Adipocyte (in vitro differentiated cells): Measurements from ENCODE around the gene CNOT1.
A peak's percentile ranks its signal among the peaks of the same experiment; 100 is the strongest.
"Not testable (repeated sequence)": the region's sequence is repeated elsewhere in the genome, so short reads cannot be mapped to it uniquely, and the experiment has no call there.

Experiments
- DNase-seq: peaks from one replicate; pipeline ENCODE4 v3.0.0-alpha.2; 2015; ENCODE audit warnings: low read depth
- H3K27me3 ChIP-seq: replicated peaks from 2 replicates; pipeline ENCODE4 v1.7.0; 2013; ENCODE audit warnings: mild to moderate bottlenecking, low read length, moderate library complexity; ENCODE audit not compliant: control insufficient read depth, insufficient read depth
- H3K36me3 ChIP-seq: 2 replicates; pipeline ENCODE4 v1.7.0; 2013; ENCODE audit warnings: low read length, mild to moderate bottlenecking, moderate library complexity; ENCODE audit not compliant: control insufficient read depth, insufficient read depth, severe bottlenecking
- H3K4me1 ChIP-seq: 2 replicates; pipeline ENCODE4 v1.7.0; 2013; ENCODE audit warnings: mild to moderate bottlenecking, low read length, moderate library complexity; ENCODE audit not compliant: control insufficient read depth, insufficient read depth
- H3K4me3 ChIP-seq: 2 replicates; pipeline ENCODE4 v1.7.0; 2013; ENCODE audit warnings: mild to moderate bottlenecking, low read length, moderate library complexity
- H3K9ac ChIP-seq: 2 replicates; pipeline ENCODE4 v1.7.0; 2013; ENCODE audit warnings: mild to moderate bottlenecking, low read length, moderate library complexity
- H3K9me3 ChIP-seq: 2 replicates; pipeline ENCODE4 v1.7.0; 2013; ENCODE audit warnings: mild to moderate bottlenecking, low read length, moderate library complexity; ENCODE audit not compliant: control insufficient read depth

CNOT1 gene

GRCh38 chr16:58577141-58577540 is 52.5 kb downstream of the CNOT1 start:
- no peaks in the 10 kb centered on the region for H3K9me3 ChIP-seq
- H3K36me3 ChIP-seq: peaks cover 95% of the 10 kb centered on the region
- DNase-seq: no peak

GRCh38 chr16:58574895-58575294 is 54.7 kb downstream of the CNOT1 start:
- Histone ChIP-seq H3K36me3 (peaks cover 94% of the 10 kb centered on the region), H3K4me1 (no peaks in the 10 kb centered on the region), H3K27me3 (no peaks in the 10 kb centered on the region), H3K4me3 (no peak overlapping the region), H3K9me3 (no peaks in the 10 kb centered on the region), H3K9ac (no peak overlapping the region)
- DNase-seq: no peak

More at GRCh38 chr16:58577141-58577540, 52.5 kb downstream of the CNOT1 start:
- Histone ChIP-seq H3K9ac (no peak overlapping the region), H3K4me3 (no peak overlapping the region), H3K4me1 (no peaks in the 10 kb centered on the region), H3K27me3 (no peaks in the 10 kb centered on the region)

GRCh38 chr16:58565697-58566096 is 63.9 kb downstream of the CNOT1 start:
- H3K9me3 ChIP-seq, H3K4me3 ChIP-seq, DNase-seq, H3K9ac ChIP-seq, H3K27me3 ChIP-seq: not testable (repeated sequence)
- peaks cover 12% of the 10 kb centered on the region for H3K4me1 ChIP-seq
- H3K36me3 ChIP-seq: peaks cover 86% of the 10 kb centered on the region

GRCh38 chr16:58563775-58564174 is 65.9 kb downstream of the CNOT1 start:
- Histone ChIP-seq H3K9me3 (no peaks in the 10 kb centered on the region), H3K4me1 (peaks cover 12% of the 10 kb centered on the region), H3K9ac (no peak overlapping the region), H3K36me3 (peaks cover 81% of the 10 kb centered on the region), H3K27me3 (no peaks in the 10 kb centered on the region), H3K4me3 (no peak overlapping the region)
- no peak for DNase-seq

GRCh38 chr16:58563235-58563634 is 66.4 kb downstream of the CNOT1 start:
- no peak overlapping the region for H3K9ac ChIP-seq
- H3K27me3 ChIP-seq: no peaks in the 10 kb centered on the region
- no peaks in the 10 kb centered on the region for H3K9me3 ChIP-seq
- H3K4me3 ChIP-seq: no peak overlapping the region
- peak; percentile 73 for DNase-seq
- peaks cover 12% of the 10 kb centered on the region for H3K4me1 ChIP-seq
- peaks cover 83% of the 10 kb centered on the region for H3K36me3 ChIP-seq

GRCh38 chr16:58556678-58557077 is 72.9 kb downstream of the CNOT1 start:
- Histone ChIP-seq H3K9ac (no peak overlapping the region), H3K4me1 (no peaks in the 10 kb centered on the region), H3K36me3 (peaks cover 92% of the 10 kb centered on the region), H3K9me3 (no peaks in the 10 kb centered on the region), H3K27me3 (no peaks in the 10 kb centered on the region), H3K4me3 (no peak overlapping the region)
- DNase-seq: peak; percentile 19

GRCh38 chr16:58551496-58551895 is 78.1 kb downstream of the CNOT1 start:
- Histone ChIP-seq H3K4me3 (no peak overlapping the region), H3K27me3 (no peaks in the 10 kb centered on the region), H3K9ac (no peak overlapping the region), H3K4me1 (no peaks in the 10 kb centered on the region), H3K36me3 (peaks cover 98% of the 10 kb centered on the region), H3K9me3 (no peaks in the 10 kb centered on the region)
- no peak for DNase-seq

- Histone ChIP-seq H3K4me3 (no peak overlapping the region), H3K4me1 (no peaks in the 10 kb centered on the region), H3K9ac (no peak overlapping the region), H3K9me3 (no peaks in the 10 kb centered on the region), H3K27me3 (no peaks in the 10 kb centered on the region), H3K36me3 (peaks cover 98% of the 10 kb centered on the region)
- DNase-seq: no peak
Observed at GRCh38 chr16:58548378-58548777, 81.2 kb downstream of the CNOT1 start.

GRCh38 chr16:58543685-58544084 is 85.9 kb downstream of the CNOT1 start:
- Histone ChIP-seq H3K4me3 (no peak overlapping the region), H3K27me3 (no peaks in the 10 kb centered on the region), H3K9ac (no peak overlapping the region), H3K4me1 (peaks cover 5% of the 10 kb centered on the region), H3K36me3 (peaks cover 96% of the 10 kb centered on the region), H3K9me3 (no peaks in the 10 kb centered on the region)
- no peak for DNase-seq

- Histone ChIP-seq H3K4me3 (no peak overlapping the region), H3K9ac (no peak overlapping the region), H3K9me3 (no peaks in the 10 kb centered on the region), H3K36me3 (peaks cover 96% of the 10 kb centered on the region), H3K27me3 (no peaks in the 10 kb centered on the region), H3K4me1 (peaks cover 5% of the 10 kb centered on the region)
- DNase-seq: no peak
Observed at GRCh38 chr16:58542291-58542690, 87.3 kb downstream of the CNOT1 start.

GRCh38 chr16:58541711-58542110 is 87.9 kb downstream of the CNOT1 start:
- Histone ChIP-seq H3K9ac (no peak overlapping the region), H3K4me1 (peaks cover 5% of the 10 kb centered on the region), H3K4me3 (no peak overlapping the region), H3K36me3 (peaks cover 96% of the 10 kb centered on the region), H3K27me3 (no peaks in the 10 kb centered on the region), H3K9me3 (no peaks in the 10 kb centered on the region)
- DNase-seq: no peak

GRCh38 chr16:58537124-58537906 is 92.3 kb downstream of the CNOT1 start:
- peaks cover 94% of the 10 kb centered on the region for H3K36me3 ChIP-seq
- no peak overlapping the region for H3K4me3 ChIP-seq
- H3K9me3 ChIP-seq: no peaks in the 10 kb centered on the region
- peaks cover 5% of the 10 kb centered on the region for H3K4me1 ChIP-seq
- H3K27me3 ChIP-seq: no peaks in the 10 kb centered on the region
- DNase-seq: no peak
- no peak overlapping the region for H3K9ac ChIP-seq
